ENCODE measurements around the gene DESI1.

GRCh38 chr22:41608386-41608785 lies 12.5 kb downstream of the DESI1 start:
- no peak for TF ChIP-seq POLR2A (IDR thresholded peaks at IDR 0.05; ENCODE audit: low read length)
- no peak for TF ChIP-seq GATA1 (IDR thresholded peaks at IDR 0.05; ENCODE audit: low read depth, low read length)
